Neural progenitor cell (in vitro differentiated cells): ENCODE results near the gene NKX2-1. TPM values are rescaled to one million over a fixed set of nuclear protein-coding genes. Genes with fewer than 3 reads are reported as not detected.
"Not testable (repeated sequence)": the region's sequence is repeated elsewhere in the genome, so short reads cannot be mapped to it uniquely, and the experiment has no call there.

Experiments used
- DNase-seq: peaks from one replicate; pipeline ENCODE4 v3.0.0-alpha.2; 2016; ENCODE audit warnings: low spot score
- H2AFZ ChIP-seq: fragments of 200-600 bp; sonication (generic); replicated peaks from 2 replicates; pipeline ENCODE4 v1.6.1; 2016; ENCODE audit warnings: antibody characterized with exemption
- H3F3A ChIP-seq: fragments of 200-600 bp; sonication (generic); 2 replicates; pipeline ENCODE4 v1.6.1; 2016; ENCODE audit warnings: antibody characterized with exemption, low read depth
- H3K27ac ChIP-seq: fragments of 200-600 bp; sonication (generic); 2 replicates; pipeline ENCODE4 v1.5.1; 2016; ENCODE audit warnings: mild to moderate bottlenecking
- H3K27me3 ChIP-seq: fragments of 200-600 bp; sonication (generic); 2 replicates; pipeline ENCODE4 v1.6.1; 2016; ENCODE audit warnings: mild to moderate bottlenecking, moderate library complexity
- H3K36me3 ChIP-seq: fragments of 200-600 bp; sonication (generic); 2 replicates; pipeline ENCODE4 v1.5.1; 2016
- H3K4me1 ChIP-seq: fragments of 200-600 bp; sonication (generic); 2 replicates; pipeline ENCODE4 v1.6.1; 2016; ENCODE audit warnings: mixed run types
- H3K4me2 ChIP-seq: fragments of 200-600 bp; sonication (generic); 2 replicates; pipeline ENCODE4 v1.6.1; 2016
- H3K4me3 ChIP-seq: fragments of 200-600 bp; sonication (generic); 2 replicates; pipeline ENCODE4 v1.5.1; 2016
- H3K79me2 ChIP-seq: fragments of 200-600 bp; sonication (generic); 2 replicates; pipeline ENCODE4 v1.6.1; 2016; ENCODE audit warnings: low read depth
- H3K9ac ChIP-seq: fragments of 200-600 bp; sonication (generic); 2 replicates; pipeline ENCODE4 v1.6.1; 2016
- H3K9me3 ChIP-seq: fragments of 200-600 bp; sonication (generic); 2 replicates; pipeline ENCODE4 v1.5.1; 2016; ENCODE audit warnings: low read depth
- H4K20me1 ChIP-seq: fragments of 200-600 bp; sonication (generic); 2 replicates; pipeline ENCODE4 v1.6.1; 2016; ENCODE audit warnings: low read depth
- H3K27ac Mint-ChIP-seq: 3 replicates; pipeline ENCODE4 v1.8.0; 2021; ENCODE audit warnings: mixed read lengths
- H3K27me3 Mint-ChIP-seq: 2 replicates; pipeline ENCODE4 v1.8.0; 2022; ENCODE audit warnings: low read depth, mild to moderate bottlenecking, inconsistent platforms, moderate library complexity, mixed read lengths; ENCODE audit not compliant: insufficient read depth
- H3K36me3 Mint-ChIP-seq: 3 replicates; pipeline ENCODE4 v1.8.0; 2021; ENCODE audit warnings: mixed read lengths
- H3K4me1 Mint-ChIP-seq: 3 replicates; pipeline ENCODE4 v1.8.0; 2021; ENCODE audit warnings: mixed read lengths
- H3K4me3 Mint-ChIP-seq: 3 replicates; pipeline ENCODE4 v1.8.0; 2021; ENCODE audit warnings: mild to moderate bottlenecking, moderate library complexity, mixed read lengths
- H3K9me3 Mint-ChIP-seq: 3 replicates; pipeline ENCODE4 v1.8.0; 2020; ENCODE audit warnings: mixed read lengths
- EZH2 ChIP-seq: fragments of 200-600 bp; sonication (generic); IDR thresholded peaks from 2 replicates; pipeline ENCODE4 v1.6.1; 2017; ENCODE audit warnings: antibody characterized with exemption, mild to moderate bottlenecking, moderate library complexity
- EZH2phosphoT487 ChIP-seq: fragments of 200-600 bp; sonication (generic); IDR thresholded peaks from 2 replicates; pipeline ENCODE4 v1.6.1; 2017; ENCODE audit warnings: antibody characterized with exemption
- total RNA-seq: library from RNA; depleted of rRNA; stranded (reverse); fragments of >200 nt; gene quantifications from 2 replicates; pipeline ENCODE4 v1.2.3, GENCODE V29; 2015; ENCODE audit warnings: low replicate concordance
- TF ChIP-seq, protein P1 (sequence below): fragments of 200-600 bp; sonication (generic); IDR thresholded peaks from 2 replicates; pipeline ENCODE4 v1.5.1; 2017; ENCODE audit warnings: antibody characterized with exemption, mild to moderate bottlenecking

NKX2-1 gene
- total RNA-seq, 1 donor from 2014 or later, result not detected

DNA sequence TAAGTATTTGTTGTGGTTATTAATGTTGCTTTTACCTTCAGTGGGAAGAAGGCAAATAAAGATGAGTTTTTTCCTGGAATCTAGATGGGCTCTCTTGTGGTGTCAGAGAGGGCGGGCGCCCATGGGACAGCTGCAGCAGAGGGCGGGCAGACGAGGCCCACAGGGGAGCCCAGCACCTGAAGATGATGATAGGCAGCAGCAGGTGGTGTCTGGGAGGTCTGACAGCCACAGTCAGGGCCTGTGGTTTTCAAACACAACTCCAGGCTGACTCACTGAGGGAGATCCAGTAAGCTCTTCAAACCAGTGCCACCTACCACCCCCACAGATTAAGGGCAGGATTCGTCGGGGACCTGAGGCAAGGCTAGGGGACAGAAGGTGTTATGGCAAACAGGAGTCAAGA is 42.8 kb downstream of the NKX2-1 start:
- H3K27ac Mint-ChIP-seq, result no peak overlapping the region
- DNase-seq, result no peak

DNA sequence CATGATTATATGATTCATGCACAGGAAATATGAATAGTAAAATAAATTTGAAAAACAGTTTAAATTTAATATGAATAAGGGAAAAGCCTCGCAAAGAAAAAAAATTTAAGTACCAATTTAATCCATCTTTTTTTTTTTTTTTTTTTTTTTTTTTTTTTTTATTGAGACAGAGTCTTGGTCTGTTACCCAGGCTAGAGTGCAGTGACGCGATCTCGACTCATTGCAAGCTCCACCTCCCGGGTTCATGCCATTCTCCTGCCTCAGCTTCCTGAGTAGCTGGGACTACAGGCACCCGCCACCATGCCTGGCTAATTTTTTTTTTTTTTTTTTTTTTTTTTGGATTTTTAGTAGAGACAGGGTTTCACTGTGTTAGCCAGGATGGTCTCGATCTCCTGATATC is 44.0 kb downstream of the NKX2-1 start:
- H3K27ac ChIP-seq, H3K36me3 Mint-ChIP-seq, H3K9ac ChIP-seq, H3F3A ChIP-seq, H3K4me2 ChIP-seq, H3K4me3 Mint-ChIP-seq, H3K27ac Mint-ChIP-seq, H3K27me3 Mint-ChIP-seq, H3K4me3 ChIP-seq, H2AFZ ChIP-seq, H4K20me1 ChIP-seq, H3K4me1 ChIP-seq, H3K9me3 ChIP-seq, H3K36me3 ChIP-seq, H3K79me2 ChIP-seq, H3K4me1 Mint-ChIP-seq, DNase-seq, H3K9me3 Mint-ChIP-seq: not testable (repeated sequence)
- peaks cover 94% of the 10 kb centered on the region for H3K27me3 ChIP-seq

More for the DNA sequence above, 42.8 kb downstream of the NKX2-1 start:
- Mint-ChIP-seq H3K9me3 (no peaks in the 10 kb centered on the region), H3K36me3 (no peaks in the 10 kb centered on the region), H3K4me3 (no peak overlapping the region), H3K27me3 (peaks cover 7% of the 10 kb centered on the region), H3K4me1 (no peaks in the 10 kb centered on the region)
- Histone ChIP-seq H3K36me3 (no peaks in the 10 kb centered on the region), H3K4me2 (no peak overlapping the region), H3F3A (no peaks in the 10 kb centered on the region), H3K4me3 (no peak overlapping the region), H3K79me2 (no peaks in the 10 kb centered on the region), H3K9me3 (no peaks in the 10 kb centered on the region), H3K27ac (no peak overlapping the region), H3K9ac (no peak overlapping the region), H3K27me3 (peaks cover 94% of the 10 kb centered on the region), H3K4me1 (no peaks in the 10 kb centered on the region), H4K20me1 (no peaks in the 10 kb centered on the region), H2AFZ (no peak overlapping the region)
- no peak for TF ChIP-seq EZH2
- no peak for TF ChIP-seq EZH2phosphoT487
- TF ChIP-seq, protein P1, sequence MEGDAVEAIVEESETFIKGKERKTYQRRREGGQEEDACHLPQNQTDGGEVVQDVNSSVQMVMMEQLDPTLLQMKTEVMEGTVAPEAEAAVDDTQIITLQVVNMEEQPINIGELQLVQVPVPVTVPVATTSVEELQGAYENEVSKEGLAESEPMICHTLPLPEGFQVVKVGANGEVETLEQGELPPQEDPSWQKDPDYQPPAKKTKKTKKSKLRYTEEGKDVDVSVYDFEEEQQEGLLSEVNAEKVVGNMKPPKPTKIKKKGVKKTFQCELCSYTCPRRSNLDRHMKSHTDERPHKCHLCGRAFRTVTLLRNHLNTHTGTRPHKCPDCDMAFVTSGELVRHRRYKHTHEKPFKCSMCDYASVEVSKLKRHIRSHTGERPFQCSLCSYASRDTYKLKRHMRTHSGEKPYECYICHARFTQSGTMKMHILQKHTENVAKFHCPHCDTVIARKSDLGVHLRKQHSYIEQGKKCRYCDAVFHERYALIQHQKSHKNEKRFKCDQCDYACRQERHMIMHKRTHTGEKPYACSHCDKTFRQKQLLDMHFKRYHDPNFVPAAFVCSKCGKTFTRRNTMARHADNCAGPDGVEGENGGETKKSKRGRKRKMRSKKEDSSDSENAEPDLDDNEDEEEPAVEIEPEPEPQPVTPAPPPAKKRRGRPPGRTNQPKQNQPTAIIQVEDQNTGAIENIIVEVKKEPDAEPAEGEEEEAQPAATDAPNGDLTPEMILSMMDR, result no peak

DNA sequence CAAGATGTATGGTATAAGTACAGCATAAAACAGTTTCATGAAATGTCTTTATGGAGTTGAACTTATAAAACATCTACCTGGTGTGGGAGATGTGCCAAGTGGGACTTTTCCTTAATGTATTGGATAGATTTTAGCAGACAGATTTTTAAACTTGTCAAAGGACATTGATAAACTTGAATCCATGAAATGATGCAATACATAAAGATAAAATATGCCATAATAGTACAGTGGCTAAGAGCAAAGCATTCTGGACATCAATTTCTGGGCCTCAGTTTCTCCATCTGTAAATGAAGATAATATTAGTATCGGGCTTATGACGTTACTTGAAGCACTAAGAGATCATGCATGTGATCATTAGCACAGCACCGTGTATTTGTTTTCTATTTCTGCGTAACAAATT is 45.4 kb downstream of the NKX2-1 start:
- Histone ChIP-seq H3K36me3 (no peaks in the 10 kb centered on the region), H3K4me3 (no peak overlapping the region), H3K9me3 (no peaks in the 10 kb centered on the region), H3K9ac (no peak overlapping the region), H2AFZ (no peak overlapping the region), H3F3A (no peaks in the 10 kb centered on the region), H4K20me1 (no peaks in the 10 kb centered on the region), H3K79me2 (no peaks in the 10 kb centered on the region), H3K4me2 (no peak overlapping the region), H3K27ac (no peak overlapping the region), H3K27me3 (peaks cover 94% of the 10 kb centered on the region), H3K4me1 (no peaks in the 10 kb centered on the region)
- H3K9me3 Mint-ChIP-seq, result no peaks in the 10 kb centered on the region
- no peak for TF ChIP-seq EZH2phosphoT487
- TF ChIP-seq EZH2, result no peak
- TF ChIP-seq, protein P1, result no peak
- H3K27me3 Mint-ChIP-seq, result peaks cover 5% of the 10 kb centered on the region
- H3K4me1 Mint-ChIP-seq, result no peaks in the 10 kb centered on the region
- DNase-seq, result no peak
- H3K27ac Mint-ChIP-seq, result no peak overlapping the region
- no peaks in the 10 kb centered on the region for H3K36me3 Mint-ChIP-seq
- no peak overlapping the region for H3K4me3 Mint-ChIP-seq

DNA sequence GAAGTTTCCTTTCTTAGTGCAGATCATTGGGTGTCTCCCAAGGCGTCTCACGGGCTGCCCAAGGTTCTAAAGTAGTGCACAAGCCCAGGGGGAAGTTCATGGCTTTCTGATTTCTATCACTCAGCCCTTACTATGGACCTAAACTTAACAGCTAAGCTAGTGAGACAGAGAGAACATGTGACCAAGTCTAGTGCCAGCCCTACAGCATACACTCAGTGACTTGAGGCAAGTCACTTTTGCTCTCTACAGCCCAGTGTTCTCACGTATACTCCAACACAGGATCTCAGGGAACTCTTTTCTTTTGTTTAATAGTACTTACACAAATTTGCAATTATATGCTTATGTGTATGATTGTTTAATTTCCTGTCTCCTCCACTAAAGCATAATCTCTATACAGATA is 48.6 kb downstream of the NKX2-1 start:
- TF ChIP-seq EZH2 (no peak), EZH2phosphoT487 (no peak)
- TF ChIP-seq, protein P1, result no peak
- no peak for DNase-seq
- H3K36me3 Mint-ChIP-seq, result no peaks in the 10 kb centered on the region

More for the DNA sequence above, 48.6 kb downstream of the NKX2-1 start:
- Histone ChIP-seq H3F3A (no peaks in the 10 kb centered on the region), H3K4me2 (no peak overlapping the region), H3K79me2 (no peaks in the 10 kb centered on the region), H4K20me1 (no peaks in the 10 kb centered on the region), H2AFZ (no peak overlapping the region), H3K36me3 (no peaks in the 10 kb centered on the region), H3K27me3 (peaks cover 94% of the 10 kb centered on the region), H3K4me3 (no peak overlapping the region), H3K4me1 (no peaks in the 10 kb centered on the region), H3K9ac (no peak overlapping the region), H3K9me3 (no peaks in the 10 kb centered on the region), H3K27ac (no peak overlapping the region)
- H3K27me3 Mint-ChIP-seq, result peaks cover 4% of the 10 kb centered on the region
- no peaks in the 10 kb centered on the region for H3K9me3 Mint-ChIP-seq
- no peak overlapping the region for H3K4me3 Mint-ChIP-seq
- H3K4me1 Mint-ChIP-seq, result no peaks in the 10 kb centered on the region
- no peak overlapping the region for H3K27ac Mint-ChIP-seq
